ENCODE measurements around the gene HAPLN2.

Gene HAPLN2

GRCh38 chr1:156640842-156641706 lies 21.9 kb downstream of the HAPLN2 start:
- DNase-seq (ENCODE audit: low read depth), result no peak
- no peak overlapping the region for H3K4me3 ChIP-seq (ENCODE audit: control insufficient read depth, low read depth, low read length)
- TF ChIP-seq CTCF (conservative IDR thresholded peaks at IDR 0.05; ENCODE audit: control insufficient read depth, insufficient read depth, low read depth, low read length), result no peak

GRCh38 chr1:156641761-156642264 lies 22.6 kb downstream of the HAPLN2 start, which contains the start of gene BCAN:
Gene BCAN, plus strand, starts transcription at chr1:156642117. Its CDS starts 3,938 bp downstream, at chr1:156646055.
- H3K4me3 ChIP-seq (ENCODE audit: control insufficient read depth, low read depth, low read length), result no peak within 1 kb of the TSS
- no peak for DNase-seq (ENCODE audit: low read depth)
- TF ChIP-seq CTCF (conservative IDR thresholded peaks at IDR 0.05; ENCODE audit: control insufficient read depth, insufficient read depth, low read depth, low read length), result no peak

- no peak overlapping the region for H3K4me3 ChIP-seq (ENCODE audit: control insufficient read depth, low read depth, low read length)
- no peak for TF ChIP-seq CTCF (conservative IDR thresholded peaks at IDR 0.05; ENCODE audit: control insufficient read depth, insufficient read depth, low read depth, low read length)
- DNase-seq (ENCODE audit: low read depth), result no peak
Measured at GRCh38 chr1:156642265-156643048, 23.2 kb downstream of the HAPLN2 start.

- no peak for DNase-seq (ENCODE audit: low read depth)
- no peak overlapping the region for H3K4me3 ChIP-seq (ENCODE audit: control insufficient read depth, low read depth, low read length)
- TF ChIP-seq CTCF (conservative IDR thresholded peaks at IDR 0.05; ENCODE audit: control insufficient read depth, insufficient read depth, low read depth, low read length), result no peak
Measured at GRCh38 chr1:156643049-156643777, 24.0 kb downstream of the HAPLN2 start.

- TF ChIP-seq CTCF (conservative IDR thresholded peaks at IDR 0.05; ENCODE audit: control insufficient read depth, insufficient read depth, low read depth, low read length), result no peak
- no peak overlapping the region for H3K4me3 ChIP-seq (ENCODE audit: control insufficient read depth, low read depth, low read length)
- no peak for DNase-seq (ENCODE audit: low read depth)
Measured at GRCh38 chr1:156643778-156644092, 24.5 kb downstream of the HAPLN2 start.

- TF ChIP-seq CTCF (conservative IDR thresholded peaks at IDR 0.05; ENCODE audit: control insufficient read depth, insufficient read depth, low read depth, low read length), result no peak
- no peak for DNase-seq (ENCODE audit: low read depth)
- no peak overlapping the region for H3K4me3 ChIP-seq (ENCODE audit: control insufficient read depth, low read depth, low read length)
Measured at GRCh38 chr1:156644146-156644545, 24.9 kb downstream of the HAPLN2 start.
